NCI-H226 (cell line): ENCODE measurements around the gene KRTAP4-4.
A peak's percentile ranks its signal among the peaks of the same experiment; 100 is the strongest.
"Not testable (repeated sequence)": the region's sequence is repeated elsewhere in the genome, so short reads cannot be mapped to it uniquely, and the experiment has no call there.

ENCODE experiments used
- DNase-seq: peaks from one replicate; pipeline ENCODE4 v3.0.0-alpha.2; 2015

Gene KRTAP4-4

GRCh38 chr17:41147531-41148204 is 12.9 kb downstream of the KRTAP4-4 start:
- DNase-seq: no peak

GRCh38 chr17:41145261-41145660 is 15.3 kb downstream of the KRTAP4-4 start:
- DNase-seq: no peak

GRCh38 chr17:41144846-41145245 is 15.7 kb downstream of the KRTAP4-4 start:
- DNase-seq: no peak

- DNase-seq: peak; percentile 52
Measured at GRCh38 chr17:41141361-41141760, 19.2 kb downstream of the KRTAP4-4 start.

- peak; percentile 90 for DNase-seq
Measured at GRCh38 chr17:41140360-41141131, 20.0 kb downstream of the KRTAP4-4 start, which contains the start of gene KRTAP4-6. KRTAP4-6 (minus strand) TSS chr17:41140544; CDS start chr17:41140487, 57 bp downstream.

GRCh38 chr17:41139865-41140264 is 20.7 kb downstream of the KRTAP4-4 start:
- DNase-seq: not testable (repeated sequence)

- no peak for DNase-seq
Measured at GRCh38 chr17:41133880-41134735, 26.4 kb downstream of the KRTAP4-4 start.

- peak; percentile 88 for DNase-seq
Measured at GRCh38 chr17:41131979-41132378, 28.6 kb downstream of the KRTAP4-4 start.

GRCh38 chr17:41127371-41127770 is 33.2 kb downstream of the KRTAP4-4 start:
- no peak for DNase-seq

GRCh38 chr17:41126412-41126811 is 34.1 kb downstream of the KRTAP4-4 start:
- no peak for DNase-seq

GRCh38 chr17:41125064-41125463 is 35.5 kb downstream of the KRTAP4-4 start:
- DNase-seq: no peak

- DNase-seq: not testable (repeated sequence)
Measured at GRCh38 chr17:41123991-41124371, 36.6 kb downstream of the KRTAP4-4 start, which contains the start of gene KRTAP4-12. KRTAP4-12 (minus strand) TSS chr17:41124182; CDS start chr17:41124122, 60 bp downstream.

GRCh38 chr17:41123292-41123990 is 37.1 kb downstream of the KRTAP4-4 start:
- not testable (repeated sequence) for DNase-seq

GRCh38 chr17:41121742-41122141 is 38.8 kb downstream of the KRTAP4-4 start:
- no peak for DNase-seq

- DNase-seq: not testable (repeated sequence)
Measured at GRCh38 chr17:41119696-41120690, 40.6 kb downstream of the KRTAP4-4 start.

GRCh38 chr17:41118721-41119120 is 41.8 kb downstream of the KRTAP4-4 start:
- no peak for DNase-seq

GRCh38 chr17:41117846-41118386 is 42.6 kb downstream of the KRTAP4-4 start, which contains the start of gene KRTAP4-11:
KRTAP4-11 (minus strand) TSS chr17:41118373; CDS start chr17:41118315, 58 bp downstream.
- DNase-seq: not testable (repeated sequence)

GRCh38 chr17:41116297-41116696 is 44.3 kb downstream of the KRTAP4-4 start:
- no peak for DNase-seq

- DNase-seq: no peak
Measured at GRCh38 chr17:41111151-41111885, 49.2 kb downstream of the KRTAP4-4 start.
